Right hindlimb (tissue), 1 donor: Measurements from ENCODE around the gene HPCAL1.

Experiments used
- DNase-seq: peaks from one replicate; pipeline ENCODE4 v3.0.0-alpha.2; 2018

Gene HPCAL1

DNA sequence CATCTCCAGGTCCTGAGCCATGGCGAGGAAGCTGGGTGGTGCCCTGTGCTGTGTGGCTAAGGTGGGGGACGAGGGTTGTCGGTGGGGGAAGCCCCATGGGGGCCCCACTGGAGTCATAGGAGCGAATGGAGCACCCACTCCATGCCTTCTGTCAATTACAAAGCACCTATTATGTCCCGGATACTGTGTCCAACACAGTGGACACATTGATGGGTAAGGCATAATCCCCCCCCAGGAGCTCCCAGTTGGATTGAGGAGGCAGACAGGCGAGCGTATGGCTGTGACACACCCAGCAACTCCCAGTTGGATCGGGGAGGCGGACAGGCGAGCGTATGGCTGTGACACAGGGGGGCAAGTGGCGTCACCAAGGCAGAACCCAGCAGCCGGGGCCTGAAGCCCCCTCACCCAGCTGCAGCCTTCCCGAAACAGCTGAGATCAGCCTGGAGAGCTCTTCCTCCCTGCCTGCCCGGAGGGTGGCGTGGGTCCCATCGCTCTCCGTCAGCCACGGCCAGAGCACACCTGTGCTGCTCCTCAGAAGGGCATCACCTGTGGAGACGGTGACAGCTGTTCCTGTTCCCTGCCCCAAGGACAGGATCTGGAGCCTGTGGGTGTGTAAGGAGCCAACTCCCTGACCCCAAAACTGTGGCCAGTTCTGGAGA lies 69.6 kb downstream of the HPCAL1 start:
- no peak for DNase-seq

DNA sequence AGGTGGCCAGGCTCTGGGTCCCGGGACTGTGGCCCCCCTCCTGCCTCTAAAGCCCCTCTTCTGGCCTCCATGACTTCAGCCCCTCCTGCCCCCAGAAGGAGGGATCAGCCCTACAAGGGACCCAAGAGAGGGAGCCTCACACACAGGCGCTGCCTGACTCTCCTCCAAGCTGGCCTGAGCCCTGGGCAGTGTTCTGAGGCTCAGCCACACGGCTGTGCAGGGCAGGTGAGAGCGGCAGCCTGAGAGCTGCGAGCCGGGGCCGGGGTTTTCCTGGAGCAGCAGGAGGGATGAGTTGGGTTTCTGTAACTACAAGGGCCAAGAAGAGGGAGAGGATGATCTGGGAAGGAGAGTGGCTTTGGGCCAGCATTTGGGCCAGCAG lies 70.1 kb downstream of the HPCAL1 start:
- DNase-seq: no peak

- DNase-seq: no peak
Observed at GRCh38 chr2:10373931-10374330, 71.2 kb downstream of the HPCAL1 start.

DNA sequence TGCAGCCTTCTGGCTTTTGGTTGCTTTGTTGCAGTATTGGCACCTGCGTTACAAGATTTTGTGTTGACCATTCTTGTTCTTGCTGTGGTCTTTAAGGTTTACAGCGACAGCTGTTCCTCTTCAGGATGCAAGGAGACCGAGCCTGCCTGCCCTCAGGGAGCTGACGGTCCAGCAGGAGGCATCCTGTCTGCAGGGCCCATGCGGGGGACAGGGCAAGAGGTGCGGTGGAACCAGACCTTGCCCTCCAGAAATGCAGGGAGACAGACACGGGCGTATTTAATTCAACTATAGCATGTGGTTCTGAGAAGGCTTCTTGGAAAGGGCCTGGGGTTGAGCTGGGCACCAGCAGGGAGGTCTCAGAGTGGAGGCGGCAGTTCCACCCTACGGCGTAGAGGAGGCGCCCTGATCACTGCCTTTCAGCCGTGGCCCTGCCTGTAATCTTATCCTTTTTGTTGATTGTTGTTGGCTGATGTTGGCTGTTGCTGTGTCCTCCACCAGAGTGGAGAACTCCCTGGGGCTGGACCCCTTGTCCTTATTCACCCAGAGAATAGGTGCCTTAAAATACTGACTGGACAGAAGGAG lies 71.7 kb downstream of the HPCAL1 start:
- no peak for DNase-seq

GRCh38 chr2:10375570-10376281 lies 73.0 kb downstream of the HPCAL1 start:
- no peak for DNase-seq

DNA sequence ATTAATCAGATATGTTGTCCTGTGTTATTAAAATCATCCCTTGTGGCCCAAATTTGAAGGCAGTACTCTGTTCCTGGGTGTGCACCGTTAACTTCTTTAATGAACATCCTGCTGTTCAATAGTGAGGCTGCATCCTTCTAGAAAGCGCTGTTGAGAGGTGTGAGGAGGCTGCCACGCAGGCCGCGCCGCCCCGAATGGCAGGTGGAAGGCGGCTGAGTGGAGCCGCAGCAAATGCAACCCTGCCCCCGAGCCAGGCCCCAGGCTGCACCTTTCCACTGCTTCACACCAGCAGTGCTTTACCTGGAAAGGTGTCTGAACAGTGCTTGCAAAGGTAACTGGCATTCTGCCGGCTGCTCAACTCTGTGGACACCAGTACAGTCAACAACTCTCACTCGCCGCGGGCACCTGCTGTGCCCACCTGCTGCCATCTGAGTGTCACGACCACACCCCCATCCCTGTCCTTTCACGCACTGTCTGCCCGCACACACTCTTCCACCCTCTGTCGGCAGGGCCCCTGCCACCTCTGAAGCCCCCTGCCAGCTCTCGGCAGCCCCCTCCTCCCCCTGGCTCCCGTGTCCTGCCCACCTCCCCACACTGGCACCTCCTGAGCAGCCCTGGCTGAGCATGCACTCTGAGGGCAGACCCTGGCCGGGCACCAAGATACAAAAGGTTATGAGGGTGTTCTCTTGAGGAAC lies 74.5 kb downstream of the HPCAL1 start:
- DNase-seq: no peak

DNA sequence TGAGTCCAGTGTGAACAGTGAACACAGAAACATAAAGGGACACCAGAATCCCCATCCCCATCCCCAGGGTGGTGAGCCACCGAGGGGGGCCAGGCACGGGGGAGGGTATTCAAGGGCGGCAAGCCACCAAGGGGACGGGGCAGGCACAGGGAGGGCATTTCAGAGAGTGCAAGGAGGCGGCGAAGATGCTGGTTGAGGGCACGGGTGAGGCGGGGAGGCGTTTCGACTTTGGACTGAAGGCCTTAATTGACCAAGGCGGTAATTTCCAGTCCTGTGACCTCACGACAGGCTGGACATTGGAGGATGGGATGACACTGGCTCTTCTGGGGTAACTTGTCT lies 75.0 kb downstream of the HPCAL1 start:
- DNase-seq: no peak

GRCh38 chr2:10378189-10378588 lies 75.5 kb downstream of the HPCAL1 start:
- no peak for DNase-seq

DNA sequence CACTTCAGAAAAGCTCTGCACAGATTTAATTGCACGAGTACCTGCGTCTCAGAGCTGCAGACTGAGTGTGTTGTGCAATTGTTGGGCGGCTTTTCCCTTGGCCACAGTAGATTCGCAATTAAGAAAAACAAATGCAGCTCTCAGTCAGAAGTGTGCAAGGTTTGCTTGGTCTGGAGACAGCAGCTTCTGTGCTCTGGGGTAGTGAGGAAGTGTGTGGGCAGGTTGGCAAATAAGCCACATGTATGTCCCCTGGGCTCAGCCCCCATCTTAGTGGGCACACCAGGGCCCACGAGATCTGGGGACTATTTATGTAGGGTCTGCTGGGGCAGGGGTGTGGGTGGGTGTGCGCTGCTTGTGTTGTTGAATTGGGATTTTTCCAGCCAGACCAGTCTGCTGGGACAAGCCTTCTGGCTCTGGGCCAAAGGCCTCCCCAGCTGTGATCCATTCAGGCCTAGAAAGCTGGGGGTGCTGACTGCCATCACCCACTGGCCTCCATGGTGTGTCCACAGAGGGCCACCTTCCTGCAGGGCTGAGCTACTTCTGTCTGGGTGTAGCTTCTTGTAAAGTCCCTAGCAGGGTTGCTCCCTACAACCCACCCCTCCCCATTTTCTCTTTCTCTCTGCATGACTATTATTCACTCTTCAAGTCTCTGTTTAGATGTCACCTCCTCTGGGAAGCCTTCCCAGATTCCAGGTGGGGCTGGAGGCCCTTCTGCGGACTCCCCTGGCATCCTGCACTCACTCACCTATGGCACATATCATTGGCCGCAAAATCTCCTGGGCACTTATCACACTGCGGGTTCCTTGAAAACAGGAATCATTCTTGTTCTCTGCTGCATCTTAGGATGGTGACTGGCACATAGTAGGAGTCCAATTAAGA lies 77.6 kb downstream of the HPCAL1 start:
- no peak for DNase-seq

DNA sequence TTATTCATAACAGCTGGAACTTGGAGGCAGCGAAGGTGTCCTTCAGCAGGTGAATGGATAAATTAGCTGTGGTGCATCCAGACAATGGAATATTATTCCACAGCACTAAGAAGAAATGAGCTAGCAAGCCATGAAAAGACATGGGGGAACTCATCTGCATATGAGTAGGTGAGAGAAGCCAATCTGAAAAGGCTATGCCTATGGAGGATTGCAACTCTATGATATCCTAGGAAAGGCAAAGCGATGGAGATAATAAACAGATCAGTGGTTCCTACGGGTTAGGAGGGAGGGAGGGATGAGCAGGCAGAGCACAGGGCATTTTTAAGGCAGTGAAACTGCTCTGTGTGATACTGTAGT lies 79.3 kb downstream of the HPCAL1 start:
- DNase-seq: no peak

- DNase-seq: no peak
Observed at GRCh38 chr2:10382354-10383061, 79.8 kb downstream of the HPCAL1 start.

- DNase-seq: no peak
Observed at GRCh38 chr2:10383960-10384734, 81.4 kb downstream of the HPCAL1 start.

GRCh38 chr2:10385501-10385900 lies 82.8 kb downstream of the HPCAL1 start:
- no peak for DNase-seq

DNA sequence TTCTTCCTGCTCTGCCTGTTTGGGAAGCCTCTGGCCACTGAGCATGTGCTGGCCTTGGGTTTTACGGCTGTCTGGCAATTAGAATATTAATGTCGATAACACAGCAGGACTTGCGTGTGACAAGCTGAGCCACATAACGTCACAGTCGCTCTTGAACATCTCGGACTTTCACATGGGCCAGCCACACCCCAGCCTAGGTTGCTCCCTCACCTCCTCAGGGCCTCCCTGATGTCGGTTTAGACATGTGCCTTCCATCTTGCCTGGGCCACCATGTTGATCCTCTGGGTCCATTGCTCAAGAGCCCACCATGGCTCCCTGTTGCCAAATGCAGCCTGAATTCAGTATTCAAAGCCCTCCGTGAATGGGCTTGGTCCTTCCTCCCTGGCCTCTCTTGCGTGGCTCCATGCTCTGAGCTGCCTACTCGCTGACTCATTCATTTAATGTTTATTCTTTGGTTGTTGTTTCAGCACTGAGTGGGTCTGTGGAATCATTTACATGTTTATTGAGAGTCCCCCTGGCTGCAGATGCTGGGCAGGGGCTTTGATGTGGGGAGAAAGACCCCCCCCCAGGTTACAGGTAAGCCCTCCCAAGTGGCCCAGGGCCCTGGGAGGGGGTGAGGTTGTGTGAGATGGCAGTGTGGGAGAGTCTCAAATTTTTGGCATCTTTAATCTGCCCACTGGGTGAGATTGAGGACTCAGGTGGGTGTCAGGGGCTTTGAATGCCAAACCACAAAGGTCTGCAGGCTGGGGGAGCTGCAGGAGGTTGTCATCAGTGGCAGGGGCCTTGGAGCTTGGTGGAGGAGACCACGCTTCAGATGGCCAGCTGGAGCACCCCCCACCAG lies 83.4 kb downstream of the HPCAL1 start:
- DNase-seq: no peak

- no peak for DNase-seq
Observed at GRCh38 chr2:10387033-10387432, 84.3 kb downstream of the HPCAL1 start.

DNA sequence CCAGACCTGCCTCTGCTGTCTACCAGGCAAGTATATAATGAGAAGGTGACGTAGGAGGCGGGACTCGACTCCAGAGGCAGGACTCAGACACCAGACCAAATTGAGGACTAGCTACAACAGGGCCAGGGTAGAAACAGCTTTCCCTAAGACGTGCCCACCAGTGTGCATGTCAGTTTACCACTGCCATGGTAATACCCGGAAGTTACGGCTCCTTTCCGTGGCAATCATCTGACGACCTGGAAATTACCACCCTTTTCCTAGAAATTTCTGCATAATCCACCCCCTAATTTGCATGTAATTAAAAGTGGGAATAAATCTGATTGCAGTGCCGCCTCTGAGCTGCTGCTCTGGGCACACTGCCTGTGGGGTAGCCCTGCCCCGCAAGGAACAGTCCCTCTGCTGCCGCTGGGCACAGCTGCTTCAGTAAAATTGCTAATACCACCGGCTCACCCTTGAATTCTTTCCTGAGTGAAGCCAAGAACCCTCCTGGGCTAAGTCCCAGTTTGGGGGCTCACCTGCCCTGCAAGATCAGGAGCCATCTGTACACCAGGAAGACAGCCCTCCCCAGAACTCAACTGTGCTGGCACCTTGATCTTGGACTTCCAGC lies 86.4 kb downstream of the HPCAL1 start:
- no peak for DNase-seq

GRCh38 chr2:10389573-10389972 lies 86.9 kb downstream of the HPCAL1 start:
- no peak for DNase-seq

DNA sequence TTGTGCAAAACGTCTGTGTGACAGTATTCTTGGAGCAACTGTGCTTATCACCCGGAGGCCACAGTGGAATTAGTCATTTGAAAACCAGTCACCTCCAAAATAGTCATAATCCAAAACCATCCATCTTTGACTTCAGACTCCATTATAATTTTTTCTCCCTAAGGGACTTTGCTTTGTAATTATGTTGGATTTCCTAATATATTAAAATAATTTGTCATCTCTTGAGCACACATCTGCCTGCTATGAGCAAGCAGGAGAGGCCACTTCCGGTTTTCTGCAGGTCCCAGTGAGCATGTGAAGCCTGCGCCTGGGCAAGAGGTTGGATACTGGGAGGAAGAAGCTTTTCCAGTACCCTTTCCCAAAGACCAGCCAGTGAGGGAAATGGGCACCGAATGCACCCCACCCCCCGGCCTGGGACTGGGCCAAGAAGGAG lies 87.7 kb downstream of the HPCAL1 start:
- DNase-seq: no peak

GRCh38 chr2:10392100-10392499 lies 89.4 kb downstream of the HPCAL1 start:
- no peak for DNase-seq

- no peak for DNase-seq
Observed at GRCh38 chr2:10392548-10392947, 89.8 kb downstream of the HPCAL1 start.
